BJ (cell line): ENCODE data around the gene CHST11. TPM values are rescaled to one million over a fixed set of nuclear protein-coding genes. Genes with fewer than 3 reads are reported as not detected.
"Not testable (repeated sequence)": the region's sequence is repeated elsewhere in the genome, so short reads cannot be mapped to it uniquely, and the experiment has no call there.

Source experiments
- CTCF ChIA-PET: fragments of 350-600 bp; formaldehyde crosslinking; extraction: SDS; loops from one replicate; lab custom pipeline; 2021; ENCODE audit warnings: antibody characterized with exemption, inconsistent platforms; lab: Yijun Ruan, JAX
- POLR2A ChIA-PET: fragments of 300-600 bp; sonication (Branson Sonifier 250); formaldehyde crosslinking; extraction: SDS; loops from one replicate; lab custom pipeline; 2021; ENCODE audit warnings: antibody characterized with exemption; lab: Charles Lee
- DNase-seq: peaks from one replicate; pipeline ENCODE4 v3.0.0-alpha.2; 2011; ENCODE audit warnings: low read depth
- H3K27me3 ChIP-seq: 2 replicates; pipeline ENCODE4 v1.6.0; 2011; ENCODE audit warnings: low read length; ENCODE audit not compliant: control insufficient read depth, insufficient read depth
- H3K36me3 ChIP-seq: 2 replicates; pipeline ENCODE4 v1.5.1; 2011; ENCODE audit warnings: low read length; ENCODE audit not compliant: control insufficient read depth, insufficient read depth
- H3K4me3 ChIP-seq: 2 replicates; pipeline ENCODE4 v1.5.1; 2011; ENCODE audit warnings: low read depth, mild to moderate bottlenecking, control low read depth, low read length
- CTCF ChIP-seq: IDR thresholded peaks from 2 replicates; pipeline ENCODE4 v1.5.1; 2011; ENCODE audit warnings: low read depth, mild to moderate bottlenecking, control low read depth, inconsistent platforms, low read length, moderate library complexity; ENCODE audit not compliant: insufficient read depth
- polyA plus RNA-seq: library from polyadenylated mRNA; depleted of rRNA; stranded (reverse); fragments of >200 nt; gene quantifications from 2 replicates; pipeline ENCODE4 v1.2.3, GENCODE V29; 2011

Gene CHST11
- polyA plus RNA-seq, 1 experiment, result 7.3 TPM

GRCh38 chr12:104526751-104527150 lies 70.0 kb downstream of the CHST11 start:
- Histone ChIP-seq H3K27me3 (peaks cover 1% of the 10 kb centered on the region), H3K36me3 (no peaks in the 10 kb centered on the region), H3K4me3 (no peak overlapping the region)
- no peak for DNase-seq
- ChIA-PET POLR2A (no interaction called here), CTCF (interaction anchor here (1.3 kb wide), 1 partner anchor 8 kb away, joined by 3 read pairs; no protein-coding TSS in a partner anchor)
- TF ChIP-seq CTCF, result no peak

GRCh38 chr12:104527653-104528052 lies 70.9 kb downstream of the CHST11 start:
- CTCF ChIA-PET, DNase-seq, H3K36me3 ChIP-seq, H3K4me3 ChIP-seq, POLR2A ChIA-PET, H3K27me3 ChIP-seq: not testable (repeated sequence)

DNA sequence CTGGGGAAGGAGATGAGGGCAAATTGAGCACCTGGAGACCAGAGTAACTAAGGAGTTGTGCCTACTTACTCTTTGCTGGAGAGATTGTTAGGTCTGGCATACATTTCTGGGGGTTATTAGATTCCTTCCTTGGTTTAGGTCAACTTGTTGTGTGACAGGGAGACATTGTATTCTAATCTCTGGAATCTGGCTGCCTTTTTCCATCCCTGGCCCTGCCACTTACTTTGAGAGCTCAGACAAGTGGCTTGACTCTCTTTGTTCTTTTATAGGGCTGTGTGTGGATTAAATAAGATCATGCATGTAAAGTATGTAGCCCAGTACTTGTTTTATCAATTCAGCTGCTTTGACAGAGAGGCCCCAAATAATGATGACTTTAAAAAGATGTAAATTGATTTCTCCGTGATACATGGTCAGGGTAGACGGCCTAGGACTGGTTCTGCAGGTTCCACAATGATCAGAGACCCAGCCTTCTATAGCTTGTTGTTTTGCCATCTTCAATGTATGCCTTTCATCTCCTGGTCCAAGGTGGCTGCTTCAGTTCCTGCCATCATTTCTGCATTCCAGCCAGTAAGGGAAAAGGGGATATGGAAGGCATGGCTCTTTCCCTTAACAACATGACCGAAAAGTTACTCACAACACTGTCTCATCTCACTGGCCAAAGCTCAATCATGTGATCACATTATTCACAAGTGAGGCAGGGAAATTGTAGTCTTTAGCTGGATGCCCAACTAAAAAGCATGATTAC lies 72.6 kb downstream of the CHST11 start:
- Histone ChIP-seq H3K36me3 (no peaks in the 10 kb centered on the region), H3K27me3 (peaks cover 3% of the 10 kb centered on the region), H3K4me3 (no peak overlapping the region)
- TF ChIP-seq CTCF, result no peak
- DNase-seq, result no peak
- CTCF ChIA-PET, result interaction anchor here (0.6 to 1.3 kb wide), 2 partner anchors 12 to 177 kb away, joined by 3 read pairs; no protein-coding TSS in a partner anchor
- POLR2A ChIA-PET, result no interaction called here

- CTCF ChIA-PET, result no interaction called here
Observed at GRCh38 chr12:104532636-104533035, 75.9 kb downstream of the CHST11 start.

DNA sequence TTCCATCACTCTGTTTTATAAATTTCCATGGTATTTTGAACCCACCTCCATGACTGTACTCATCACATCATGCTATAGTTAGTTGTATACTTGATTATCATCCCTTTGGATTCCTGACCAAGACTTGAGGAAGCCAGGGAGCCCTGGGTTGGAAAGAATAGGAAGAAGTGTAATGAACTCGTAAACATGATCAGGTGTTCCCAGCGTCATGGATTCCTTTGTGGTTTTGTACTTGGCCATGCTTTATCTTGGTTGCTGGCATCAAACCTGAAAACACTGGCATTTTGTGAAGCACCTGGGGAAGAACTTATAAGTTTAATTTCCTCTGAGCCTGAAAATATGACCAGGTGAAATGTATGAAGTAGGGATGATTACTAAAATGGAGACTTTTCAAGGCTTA lies 76.4 kb downstream of the CHST11 start:
- no peaks in the 10 kb centered on the region for H3K36me3 ChIP-seq
- DNase-seq, result no peak
- ChIA-PET CTCF (no interaction called here), POLR2A (no interaction called here)
- no peak for TF ChIP-seq CTCF
- H3K27me3 ChIP-seq, result peaks cover 3% of the 10 kb centered on the region
- H3K4me3 ChIP-seq, result no peak overlapping the region

More at GRCh38 chr12:104532636-104533035, 75.9 kb downstream of the CHST11 start:
- POLR2A ChIA-PET, result no interaction called here
- no peaks in the 10 kb centered on the region for H3K36me3 ChIP-seq
- peaks cover 3% of the 10 kb centered on the region for H3K27me3 ChIP-seq
- no peak for TF ChIP-seq CTCF
- no peak for DNase-seq
- H3K4me3 ChIP-seq, result no peak overlapping the region
